Hindlimb muscle (tissue), 1 donor: ENCODE measurements around the gene CEMIP. TPM values are rescaled to one million over a fixed set of nuclear protein-coding genes. Genes with fewer than 3 reads are reported as not detected.
"Not testable (repeated sequence)": the region's sequence is repeated elsewhere in the genome, so short reads cannot be mapped to it uniquely, and the experiment has no call there.

Experiments used
- DNase-seq: peaks from one replicate; pipeline ENCODE4 v3.0.0-alpha.2; 2013
- polyA plus RNA-seq: library from polyadenylated mRNA; unstranded; fragments of 120-200 nt; gene quantifications from one replicate; pipeline ENCODE4 v1.2.1, GENCODE V29; 2013; ENCODE audit not compliant: insufficient read length

Gene CEMIP
- polyA plus RNA-seq, 1 donor = 2.1 TPM

- peak; percentile 79 for DNase-seq
Measured at GRCh38 chr15:80932989-80933388, 153.8 kb downstream of the CEMIP start.

- DNase-seq = peak; percentile 54
Measured at GRCh38 chr15:80934761-80935221, 155.6 kb downstream of the CEMIP start.

- DNase-seq = no peak
Measured at GRCh38 chr15:80936288-80937078, 157.3 kb downstream of the CEMIP start.

GRCh38 chr15:80937718-80938117 lies 158.5 kb downstream of the CEMIP start:
- DNase-seq = no peak

GRCh38 chr15:80939216-80939615 lies 160.0 kb downstream of the CEMIP start:
- no peak for DNase-seq

- DNase-seq = no peak
Measured at GRCh38 chr15:80940331-80940730, 161.2 kb downstream of the CEMIP start.

- DNase-seq = no peak
Measured at GRCh38 chr15:80940851-80941250, 161.7 kb downstream of the CEMIP start.

- DNase-seq = no peak
Measured at GRCh38 chr15:80942266-80942665, 163.1 kb downstream of the CEMIP start.

- peak; percentile 57 for DNase-seq
Measured at GRCh38 chr15:80942746-80943565, 163.8 kb downstream of the CEMIP start.

GRCh38 chr15:80944818-80945217 lies 165.6 kb downstream of the CEMIP start:
- DNase-seq = no peak

- DNase-seq = no peak
Measured at GRCh38 chr15:80945605-80946004, 166.4 kb downstream of the CEMIP start.

- DNase-seq = no peak
Measured at GRCh38 chr15:80946576-80946975, 167.4 kb downstream of the CEMIP start.

GRCh38 chr15:80948651-80949292 lies 169.6 kb downstream of the CEMIP start:
- no peak for DNase-seq

- DNase-seq = no peak
Measured at GRCh38 chr15:80949756-80950155, 170.6 kb downstream of the CEMIP start.

- no peak for DNase-seq
Measured at GRCh38 chr15:80950291-80951078, 171.3 kb downstream of the CEMIP start.

GRCh38 chr15:80951941-80952340 lies 172.8 kb downstream of the CEMIP start:
- no peak for DNase-seq

GRCh38 chr15:80953001-80953952 lies 174.1 kb downstream of the CEMIP start:
- no peak for DNase-seq

GRCh38 chr15:80953953-80954778 lies 175.0 kb downstream of the CEMIP start:
- no peak for DNase-seq

GRCh38 chr15:80955571-80956452 lies 176.6 kb downstream of the CEMIP start:
- DNase-seq = not testable (repeated sequence)
